ENCODE results near the gene EPHB1. TPM values are rescaled to one million over a fixed set of nuclear protein-coding genes. Genes with fewer than 3 reads are reported as not detected.

Gene EPHB1
- total RNA-seq, 1 experiment from 2014 or later: 2.8 TPM

DNA sequence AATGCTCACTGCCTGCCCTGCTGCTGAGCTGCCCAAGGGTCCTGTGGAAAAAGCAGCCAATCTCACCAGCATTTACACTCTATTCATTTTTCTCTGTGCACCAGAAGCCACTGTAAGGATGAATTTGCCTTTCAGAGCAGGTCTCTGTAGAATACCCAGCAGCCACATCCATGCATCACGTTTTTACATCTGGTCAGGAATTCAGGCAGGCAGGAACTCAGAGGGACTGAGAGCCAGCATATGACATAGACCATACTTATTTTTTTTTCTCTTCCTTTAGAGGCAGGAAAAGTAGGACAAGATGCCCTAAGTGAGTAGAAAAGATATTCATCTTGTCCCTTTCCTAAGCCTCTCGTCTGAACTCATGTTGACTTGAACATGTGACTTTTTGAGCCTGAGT lies 292.7 kb downstream of the EPHB1 start:
- no peak overlapping the region for H3K27ac Mint-ChIP-seq
- Histone ChIP-seq H4K8ac (replicated peaks; ENCODE audit: insufficient read length, low read depth, low read length) (no peak overlapping the region), H3K27me3 (ENCODE audit: insufficient read depth, low read length) (no peaks in the 10 kb centered on the region), H3K4ac (ENCODE audit: low read depth, low read length) (no peak overlapping the region), H2BK120ac (ENCODE audit: low read depth, low read length, poor library complexity, severe bottlenecking) (no peak overlapping the region), H3K27ac (ENCODE audit: insufficient read length, low read depth, low read length) (no peak overlapping the region), H4K20me1 (ENCODE audit: control insufficient read depth, insufficient read depth, insufficient read length) (peaks cover 2% of the 10 kb centered on the region), H3K23ac (ENCODE audit: insufficient read length, low read depth, low read length) (no peak overlapping the region), H3K18ac (ENCODE audit: insufficient read length, low read depth, low read length) (no peak overlapping the region), H4K5ac (ENCODE audit: insufficient read length, low read depth, low read length) (no peak overlapping the region), H2BK12ac (ENCODE audit: insufficient read length, low read depth, low read length) (no peak overlapping the region), H2BK15ac (ENCODE audit: low read depth, low read length) (no peak overlapping the region), H2AK5ac (ENCODE audit: insufficient read length, low read length) (no peak overlapping the region), H2BK5ac (ENCODE audit: insufficient read length, low read length) (no peak overlapping the region), H3T11ph (ENCODE audit: low read length) (no peak overlapping the region), H2BK20ac (ENCODE audit: low read depth, low read length, poor library complexity, severe bottlenecking) (no peak overlapping the region), H3K4me2 (ENCODE audit: insufficient read depth, insufficient read length, low read length) (no peak overlapping the region), H4K91ac (ENCODE audit: insufficient read length, low read depth, low read length) (no peak overlapping the region), H3K4me1 (ENCODE audit: insufficient read depth, low read length) (no peaks in the 10 kb centered on the region), H3K56ac (ENCODE audit: insufficient read length, low read depth, low read length) (no peak overlapping the region), H3K79me2 (ENCODE audit: insufficient read depth, low read length) (no peaks in the 10 kb centered on the region), H3K23me2 (ENCODE audit: insufficient read length, low read depth, low read length, poor library complexity, severe bottlenecking) (no peaks in the 10 kb centered on the region), H3K14ac (ENCODE audit: insufficient read depth, low read length) (no peak overlapping the region), H3K9ac (ENCODE audit: extremely low read depth, insufficient read length, low read length) (no peak overlapping the region), H3K79me1 (ENCODE audit: insufficient read depth, low read depth, low read length, poor library complexity, severe bottlenecking) (no peaks in the 10 kb centered on the region), H3K9me3 (ENCODE audit: control insufficient read depth, low read depth, low read length) (no peaks in the 10 kb centered on the region), H2AFZ (ENCODE audit: low read length) (no peak overlapping the region)
- WGBS (ENCODE audit: extremely low coverage, insufficient read length, low lambda C conversion rate): no CpG with 5 or more reads among the region's 2 CpGs
- no peak overlapping the region for H3K4me3 Mint-ChIP-seq
- DNase-seq: no peak
- peaks cover 3% of the 10 kb centered on the region; the same call in 1 of the 2 replicates for H3K27me3 Mint-ChIP-seq (ENCODE audit: low read depth)
- H3K36me3 Mint-ChIP-seq (ENCODE audit: insufficient read depth in 1 of 3, low read depth in 3 of 3): no peaks in the 10 kb centered on the region
- peaks cover 6 to 9% of the 10 kb centered on the region in 2 experiments for H3K4me1 Mint-ChIP-seq
- no peaks in the 10 kb centered on the region for H3K9me3 Mint-ChIP-seq
- no peak for TF ChIP-seq CTCF (conservative IDR thresholded peaks at IDR 0.05)

Data from H9 (cell line).